Sigmoid colon (tissue), 7 donors: ENCODE data around the gene NACAD. TPM values are rescaled to one million over a fixed set of nuclear protein-coding genes. Genes with fewer than 3 reads are reported as not detected.

ENCODE experiments used
- DNase-seq: peaks from one replicate; pipeline ENCODE4 v3.0.0-alpha.2; 2019
- H3K27ac ChIP-seq, 4 donors: fragments of 200-600 bp; sonication (generic); one replicate each; pipeline ENCODE4 v1.5.1; 2016 to 2019; ENCODE audit warnings: mild to moderate bottlenecking in 1 of 4
- H3K27me3 ChIP-seq, 3 donors: fragments of 200-600 bp; sonication (generic); one replicate each; pipeline ENCODE4 v1.5.1; 2019; ENCODE audit warnings: mild to moderate bottlenecking in 1 of 3
- H3K36me3 ChIP-seq, 4 donors: fragments of 200-600 bp; sonication (generic); one replicate each; pipeline ENCODE4 v1.5.1; 2016 to 2019
- H3K4me1 ChIP-seq, 4 donors: fragments of 200-600 bp; sonication (generic); one replicate each; pipeline ENCODE4 v1.5.1; 2017 to 2019
- H3K4me3 ChIP-seq, 4 donors: fragments of 200-600 bp; sonication (generic); one replicate each; pipeline ENCODE4 v1.5.1; 2017 to 2019; ENCODE audit warnings: mild to moderate bottlenecking in 2 of 4, moderate library complexity in 1 of 4
- H3K9me3 ChIP-seq, 4 donors: fragments of 200-600 bp in 3 of 4; sonication (generic) in 3 of 4; one replicate each; pipeline versions ENCODE4 v1.5.1 to v1.6.1; 2013 to 2019
- CTCF ChIP-seq, 4 experiments: fragments of 450-650 bp in 3 of 4; fragments of 200-600 bp in 1 of 4; IDR thresholded peaks; one replicate each; pipeline ENCODE4 v1.5.1; 2016 to 2019; ENCODE audit warnings: antibody characterized with exemption in 4 of 4, mild to moderate bottlenecking in 3 of 4, moderate library complexity in 2 of 4
- EP300 ChIP-seq, 4 donors: sonication (generic); formaldehyde crosslinking; IDR thresholded peaks; one replicate each; pipeline ENCODE4 v1.6.1; 2017; ENCODE audit warnings: antibody characterized with exemption in 4 of 4
- POLR2A ChIP-seq, 2 donors: fragments of 450-650 bp; IDR thresholded peaks; one replicate each; pipeline ENCODE4 v1.6.1; 2016; ENCODE audit warnings: antibody characterized with exemption in 2 of 2, mild to moderate bottlenecking in 2 of 2, moderate library complexity in 2 of 2
- POLR2AphosphoS5 ChIP-seq, 4 donors: sonication (generic); formaldehyde crosslinking; IDR thresholded peaks; one replicate each; pipeline ENCODE4 v1.6.1; 2017; ENCODE audit warnings: antibody characterized with exemption in 4 of 4
- WGBS, 2 donors: extraction: QIAGEN DNeasy Blood & Tissue Kit; methylation state at CpG; one replicate each; pipeline ENCODE4 v1.1.7; 2013; 5-methylcytosine and 5-hydroxymethylcytosine counted together
- intact Hi-C: fragments of 100-400 bp; cut with DNase I; formaldehyde crosslinking; loops from one replicate; pipeline ENCODE4 v1.15.1; 2023
- polyA plus RNA-seq, 3 donors: library from polyadenylated mRNA; stranded (reverse); fragments of 200-250 nt; gene quantifications; one replicate each; pipeline ENCODE4 v1.2.3, GENCODE V29; 2013
- total RNA-seq, 4 donors: library from RNA; depleted of rRNA; stranded (reverse); fragments of >200 nt; gene quantifications; one replicate each; pipeline ENCODE4 v1.1.0, GENCODE V29; 2016
- donor health status: healthy with polysubstance abuse.
- donor health status: Bipolar disorder and iron deficiency.
- donor health status: healthy.

NACAD gene
- total and polyA plus RNA-seq, 7 donors: 0.23 to 8.9 (median 3.2) TPM

GRCh38 chr7:45082831-45083331 lies 5.9 kb downstream of the NACAD start:
- DNase-seq: peak; percentile 63
- Histone ChIP-seq H3K36me3 (peaks cover 0 to 3% (median 0%) of the 10 kb centered on the region in 4 donors), H3K4me1 (peaks cover 0 to 1% (median under 1%) of the 10 kb centered on the region in 4 donors), H3K27ac (no peak overlapping the region), H3K27me3 (no peaks in the 10 kb centered on the region), H3K4me3 (no peak overlapping the region), H3K9me3 (no peaks in the 10 kb centered on the region)
- TF ChIP-seq CTCF (IDR thresholded peaks at IDR 0.05): no peak
- no peak for TF ChIP-seq POLR2AphosphoS5 (IDR thresholded peaks at IDR 0.05)
- no peak for TF ChIP-seq EP300 (IDR thresholded peaks at IDR 0.05)
- TF ChIP-seq POLR2A (IDR thresholded peaks at IDR 0.05): no peak
- WGBS, 2 donors: 75 to 83% methylated on average over 10 of the region's 10 CpGs
- intact Hi-C loops: no loop called here

DNA sequence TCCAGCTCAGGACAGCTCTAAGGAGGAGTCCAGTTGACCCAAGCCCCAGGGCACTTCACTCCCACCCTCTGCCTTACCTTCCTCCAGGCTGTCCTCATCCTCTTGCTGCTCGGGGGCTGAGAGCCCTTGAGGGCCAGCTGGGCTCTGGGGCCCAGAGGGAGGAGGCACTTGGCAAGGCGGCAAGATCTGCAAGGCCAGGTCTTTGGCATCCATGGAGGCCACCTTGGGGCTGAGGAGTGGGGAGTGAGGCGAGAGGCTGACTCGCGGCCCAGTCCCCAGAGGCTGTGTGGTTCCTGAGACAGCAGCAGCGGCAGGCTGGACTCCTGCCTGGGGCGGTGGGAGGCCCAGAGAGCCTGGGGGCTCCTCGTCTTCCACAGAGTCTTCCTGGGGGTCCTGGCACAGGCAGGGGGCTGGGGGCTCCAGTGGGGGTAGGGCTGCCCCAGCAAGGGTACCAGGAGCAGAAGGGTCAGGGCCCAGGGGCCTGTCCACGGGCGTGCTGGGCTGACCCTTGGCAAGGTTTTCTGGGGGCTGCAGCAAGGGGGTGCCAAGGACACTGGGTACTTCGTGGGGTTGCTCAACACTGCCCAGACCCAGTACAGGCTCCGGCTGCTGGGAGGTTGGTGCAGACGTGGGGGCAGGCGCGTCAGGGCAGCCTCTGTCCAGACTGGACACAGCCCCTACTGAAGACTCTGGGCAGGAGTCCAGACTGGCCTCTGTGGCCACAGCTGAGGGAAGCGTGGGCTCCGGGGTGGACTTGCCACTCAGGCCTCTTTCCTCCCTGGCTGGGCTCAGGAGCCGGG lies 6.5 kb downstream of the NACAD start:
- TF ChIP-seq EP300 (IDR thresholded peaks at IDR 0.05): no peak
- no peak for TF ChIP-seq CTCF (IDR thresholded peaks at IDR 0.05)
- TF ChIP-seq POLR2AphosphoS5 (IDR thresholded peaks at IDR 0.05): no peak
- no peak for TF ChIP-seq POLR2A (IDR thresholded peaks at IDR 0.05)
- 86% methylated on average over 18 of the region's 18 CpGs for WGBS, 2 donors
- no peaks in the 10 kb centered on the region for H3K4me1 ChIP-seq
- peak; percentile 62 for DNase-seq
- H3K4me3 ChIP-seq: no peak overlapping the region
- peak overlapping the region in 1 of 4 donors; percentile 34 for H3K27ac ChIP-seq
- no peaks in the 10 kb centered on the region for H3K9me3 ChIP-seq
- peaks cover 0 to 9% (median 3%) of the 10 kb centered on the region in 4 donors for H3K36me3 ChIP-seq
- no peaks in the 10 kb centered on the region for H3K27me3 ChIP-seq
- intact Hi-C loops: no loop called here

- Histone ChIP-seq H3K4me3 (no peak overlapping the region), H3K9me3 (no peaks in the 10 kb centered on the region), H3K27me3 (no peaks in the 10 kb centered on the region), H3K27ac (peak overlapping the region in 1 of 4 donors; percentile 34), H3K4me1 (no peaks in the 10 kb centered on the region), H3K36me3 (peaks cover 5 to 16% (median 6%) of the 10 kb centered on the region in 4 donors)
- intact Hi-C loops: no loop called here
- TF ChIP-seq POLR2A (IDR thresholded peaks at IDR 0.05) (no peak), EP300 (IDR thresholded peaks at IDR 0.05) (no peak), CTCF (IDR thresholded peaks at IDR 0.05) (no peak), POLR2AphosphoS5 (IDR thresholded peaks at IDR 0.05) (no peak)
- DNase-seq: no peak
- 92 to 95% methylated on average over 9 of the region's 9 CpGs for WGBS, 2 donors
Observed at GRCh38 chr7:45081670-45081974, 7.1 kb downstream of the NACAD start.

DNA sequence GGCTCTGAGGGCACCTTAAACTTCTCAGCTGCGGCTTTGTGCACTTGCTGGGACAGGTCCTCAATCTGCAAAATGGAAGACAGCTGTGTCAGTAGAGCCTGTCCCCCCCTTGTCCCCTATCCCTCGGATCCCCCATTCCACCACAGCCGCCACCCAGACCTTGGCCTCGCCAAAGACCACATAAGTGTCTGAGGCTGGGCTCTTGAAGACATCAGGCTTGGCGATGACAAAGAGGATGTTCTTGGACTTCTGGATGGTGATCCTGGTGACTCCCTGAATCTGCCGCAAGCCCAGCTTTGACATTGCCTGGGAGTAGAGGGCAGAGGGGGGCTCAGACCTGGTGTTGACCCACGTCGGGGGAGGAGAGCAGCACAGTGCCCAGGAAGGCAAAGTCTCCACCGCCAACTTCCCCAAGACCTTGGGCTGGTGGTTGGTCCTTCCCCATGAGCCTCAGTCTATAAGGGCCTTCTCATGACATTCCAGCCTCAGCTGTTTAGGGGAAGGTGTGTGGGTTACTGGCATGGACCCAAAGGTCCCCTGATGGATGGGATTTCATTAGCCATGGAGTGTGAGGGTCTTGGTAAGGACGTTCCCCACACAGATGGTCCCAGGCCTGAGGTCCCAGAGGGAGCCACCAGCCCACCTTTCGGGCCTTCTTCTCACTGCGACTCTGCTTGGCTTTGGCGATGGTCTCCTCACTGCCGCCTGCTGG lies 7.7 kb downstream of the NACAD start:
- DNase-seq: peak; percentile 56
- intact Hi-C loops: no loop called here
- H3K36me3 ChIP-seq: peaks cover 6 to 21% (median 10%) of the 10 kb centered on the region in 4 donors
- no peak overlapping the region for H3K27ac ChIP-seq
- H3K4me3 ChIP-seq: no peak overlapping the region
- no peaks in the 10 kb centered on the region for H3K27me3 ChIP-seq
- H3K4me1 ChIP-seq: no peaks in the 10 kb centered on the region
- H3K9me3 ChIP-seq: no peaks in the 10 kb centered on the region
- TF ChIP-seq POLR2A (IDR thresholded peaks at IDR 0.05) (no peak), CTCF (IDR thresholded peaks at IDR 0.05) (no peak), EP300 (IDR thresholded peaks at IDR 0.05) (no peak)
- 85 to 91% methylated on average over 14 of the region's 14 CpGs for WGBS, 2 donors
